PFSK-1 (cell line): ENCODE measurements around the gene KCNMA1.

ENCODE experiments used
- FOXP2 ChIP-seq: optimal IDR thresholded peaks from 2 replicates; pipeline ENCODE3; 2011; ENCODE audit warnings: borderline replicate concordance, control low read depth, inconsistent platforms; ENCODE audit not compliant: insufficient read depth; ENCODE audit errors: extremely low read length, extremely low read depth
- POLR2AphosphoS5 ChIP-seq: IDR thresholded peaks from 2 replicates; pipeline ENCODE4 v1.6.1; 2012; ENCODE audit warnings: low read depth, mild to moderate bottlenecking, control low read depth, low read length, moderate library complexity
- REST ChIP-seq, 2 experiments: IDR thresholded peaks; 2 replicates each; pipeline versions ENCODE4 v1.6.1 to v1.8.0; 2011 to 2012; ENCODE audit warnings: low read depth in 2 of 2, low read length in 2 of 2, control low read depth in 1 of 2, inconsistent platforms in 1 of 2, mild to moderate bottlenecking in 1 of 2, moderate library complexity in 1 of 2; ENCODE audit not compliant: insufficient read depth in 1 of 2
- SIN3A ChIP-seq: IDR thresholded peaks from 2 replicates; pipeline ENCODE4 v1.6.1; 2012; ENCODE audit warnings: mild to moderate bottlenecking, low read length, moderate library complexity, borderline replicate concordance; ENCODE audit not compliant: insufficient read depth
- TAF1 ChIP-seq: IDR thresholded peaks from 2 replicates; pipeline ENCODE4 v1.6.1; 2012; ENCODE audit warnings: low read length, control low read depth, borderline replicate concordance; ENCODE audit not compliant: insufficient read depth

KCNMA1 gene

GRCh38 chr10:77037735-77038403, 599.7 kb downstream of the KCNMA1 start:
- TF ChIP-seq POLR2AphosphoS5 (no peak), SIN3A (no peak), TAF1 (no peak)

GRCh38 chr10:77036993-77037734, 600.4 kb downstream of the KCNMA1 start:
- TF ChIP-seq SIN3A (no peak), TAF1 (no peak), POLR2AphosphoS5 (no peak)

GRCh38 chr10:77036276-77036675, 601.3 kb downstream of the KCNMA1 start:
- TF ChIP-seq TAF1 (no peak), FOXP2 (no peak), POLR2AphosphoS5 (no peak), SIN3A (no peak), REST (IDR thresholded peaks at IDR 0.05; ENCODE audit: insufficient read depth in 1 of 2, low read depth in 2 of 2, low read length in 2 of 2) (no peak)

DNA sequence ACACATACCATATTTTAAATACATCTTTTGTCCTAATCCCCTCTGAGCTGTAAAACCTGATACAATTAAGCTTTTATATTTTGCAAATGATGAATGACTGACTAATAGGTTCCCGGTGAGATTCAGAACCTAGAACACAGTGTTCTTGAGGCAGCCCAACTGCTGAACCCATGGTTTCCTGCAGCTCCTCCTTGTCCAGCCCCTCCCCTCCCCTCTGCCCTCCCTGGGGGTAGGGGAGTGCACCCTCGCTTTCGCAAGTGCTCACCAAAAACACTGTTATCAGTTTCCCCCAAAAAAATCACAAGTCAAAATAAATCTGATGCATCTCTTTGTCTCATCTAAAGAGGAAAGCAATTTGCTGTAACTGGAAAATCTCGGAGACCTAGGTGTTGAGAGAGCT, 602.8 kb downstream of the KCNMA1 start:
- TF ChIP-seq POLR2AphosphoS5 (no peak), FOXP2 (no peak), REST (IDR thresholded peaks at IDR 0.05; ENCODE audit: insufficient read depth in 1 of 2, low read depth in 2 of 2, low read length in 2 of 2) (no peak)

- TF ChIP-seq SIN3A (no peak), FOXP2 (no peak), TAF1 (no peak), POLR2AphosphoS5 (no peak), REST (IDR thresholded peaks at IDR 0.05; ENCODE audit: insufficient read depth in 1 of 2, low read depth in 2 of 2, low read length in 2 of 2) (no peak)
Observed at GRCh38 chr10:77034240-77034639, 603.4 kb downstream of the KCNMA1 start.

DNA sequence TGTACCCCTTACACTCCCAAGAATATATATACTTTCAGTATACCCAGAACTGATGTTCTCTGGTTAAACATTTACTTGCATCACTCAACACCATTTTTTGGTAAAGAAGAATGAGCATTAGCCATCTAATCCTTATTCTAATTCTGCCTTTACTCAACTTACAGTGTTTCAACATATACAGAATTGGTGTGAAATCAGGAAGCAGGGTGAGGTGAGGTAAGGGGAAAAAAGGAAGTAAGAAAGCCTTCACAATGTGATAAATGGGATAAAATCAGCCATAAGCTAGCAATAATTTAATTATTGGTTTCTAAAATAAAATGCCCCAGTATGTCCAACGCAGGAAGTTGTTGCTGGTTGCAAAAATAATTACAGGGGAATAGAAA, 605.4 kb downstream of the KCNMA1 start:
- TF ChIP-seq POLR2AphosphoS5 = no peak
- TF ChIP-seq FOXP2 = no peak
- TF ChIP-seq SIN3A = no peak
- TF ChIP-seq REST (IDR thresholded peaks at IDR 0.05; ENCODE audit: insufficient read depth in 1 of 2, low read depth in 2 of 2, low read length in 2 of 2) = no peak
- no peak for TF ChIP-seq TAF1
